NB4 (cell line): ENCODE measurements around the gene TIGD7.
A peak's percentile ranks its signal among the peaks of the same experiment; 100 is the strongest.

Experiments
- DNase-seq: peaks from one replicate; pipeline ENCODE4 v3.0.0; 2010; ENCODE audit warnings: low read depth
- H3K4me3 ChIP-seq: one replicate; pipeline ENCODE4 v1.5.1; 2011; ENCODE audit warnings: mild to moderate bottlenecking, low read depth, low read length, moderate library complexity
- MYC ChIP-seq: IDR thresholded peaks from 2 replicates; pipeline ENCODE4 v1.6.1; 2011; ENCODE audit warnings: low read depth, low read length
- POLR2A ChIP-seq: IDR thresholded peaks from 2 replicates; pipeline ENCODE4 v1.6.1; 2011; ENCODE audit warnings: mild to moderate bottlenecking; ENCODE audit not compliant: insufficient read length; ENCODE audit errors: extremely low read depth
- TF ChIP-seq, protein P1 (sequence below): IDR thresholded peaks from 2 replicates; pipeline ENCODE4 v1.6.1; 2011; ENCODE audit warnings: low read depth, low read length
- TF ChIP-seq, protein P2 (sequence below): IDR thresholded peaks from one replicate; pipeline ENCODE4 v1.5.1; 2012; ENCODE audit warnings: low read depth, low read length

Gene TIGD7

DNA sequence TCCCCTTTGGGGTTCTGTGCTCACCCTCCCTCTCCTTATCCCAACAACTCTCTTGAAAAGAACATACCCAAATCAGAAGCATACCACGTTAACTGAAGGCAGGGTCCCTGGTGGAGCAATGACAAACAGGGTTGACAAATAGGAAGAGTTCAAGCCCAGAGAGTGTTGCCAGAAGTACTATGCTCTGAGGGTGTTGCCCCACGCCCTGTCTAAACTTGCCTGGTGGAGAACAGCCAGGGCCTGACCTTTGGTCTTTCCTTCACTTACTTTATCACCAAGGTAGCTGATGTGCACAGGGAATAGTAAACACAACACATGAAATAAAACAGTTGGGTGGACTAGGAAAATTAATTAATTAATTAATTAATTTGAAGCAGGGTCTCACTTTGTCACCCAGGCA, 23.4 kb upstream of the TIGD7 start:
- TF ChIP-seq, protein P1, sequence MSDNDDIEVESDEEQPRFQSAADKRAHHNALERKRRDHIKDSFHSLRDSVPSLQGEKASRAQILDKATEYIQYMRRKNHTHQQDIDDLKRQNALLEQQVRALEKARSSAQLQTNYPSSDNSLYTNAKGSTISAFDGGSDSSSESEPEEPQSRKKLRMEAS = no peak
- TF ChIP-seq MYC (no peak), POLR2A (no peak)
- TF ChIP-seq, protein P2, sequence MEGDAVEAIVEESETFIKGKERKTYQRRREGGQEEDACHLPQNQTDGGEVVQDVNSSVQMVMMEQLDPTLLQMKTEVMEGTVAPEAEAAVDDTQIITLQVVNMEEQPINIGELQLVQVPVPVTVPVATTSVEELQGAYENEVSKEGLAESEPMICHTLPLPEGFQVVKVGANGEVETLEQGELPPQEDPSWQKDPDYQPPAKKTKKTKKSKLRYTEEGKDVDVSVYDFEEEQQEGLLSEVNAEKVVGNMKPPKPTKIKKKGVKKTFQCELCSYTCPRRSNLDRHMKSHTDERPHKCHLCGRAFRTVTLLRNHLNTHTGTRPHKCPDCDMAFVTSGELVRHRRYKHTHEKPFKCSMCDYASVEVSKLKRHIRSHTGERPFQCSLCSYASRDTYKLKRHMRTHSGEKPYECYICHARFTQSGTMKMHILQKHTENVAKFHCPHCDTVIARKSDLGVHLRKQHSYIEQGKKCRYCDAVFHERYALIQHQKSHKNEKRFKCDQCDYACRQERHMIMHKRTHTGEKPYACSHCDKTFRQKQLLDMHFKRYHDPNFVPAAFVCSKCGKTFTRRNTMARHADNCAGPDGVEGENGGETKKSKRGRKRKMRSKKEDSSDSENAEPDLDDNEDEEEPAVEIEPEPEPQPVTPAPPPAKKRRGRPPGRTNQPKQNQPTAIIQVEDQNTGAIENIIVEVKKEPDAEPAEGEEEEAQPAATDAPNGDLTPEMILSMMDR = no peak
- DNase-seq = no peak
- no peak overlapping the region for H3K4me3 ChIP-seq

DNA sequence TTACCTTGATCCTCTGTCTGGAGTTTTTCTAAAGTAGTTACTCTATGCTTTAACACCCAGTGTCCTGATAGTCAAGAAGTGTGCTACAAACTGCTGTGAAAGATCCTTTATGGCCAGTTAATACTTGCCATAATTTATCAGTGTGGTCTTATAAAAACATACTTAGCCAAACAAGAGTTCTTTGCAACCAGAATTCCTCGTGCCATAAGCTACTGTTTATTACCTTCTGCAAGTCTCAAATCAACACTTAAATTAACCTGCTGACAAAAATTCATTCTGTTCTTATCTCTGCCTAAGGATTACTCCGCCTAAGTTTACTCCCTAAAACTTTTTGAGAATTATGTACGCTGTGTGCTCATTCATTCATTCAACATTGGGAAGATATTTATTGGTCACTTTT, 22.9 kb upstream of the TIGD7 start:
- DNase-seq = no peak
- TF ChIP-seq, protein P2 = no peak
- TF ChIP-seq, protein P1 = no peak
- TF ChIP-seq MYC (no peak), POLR2A (no peak)
- no peak overlapping the region for H3K4me3 ChIP-seq

DNA sequence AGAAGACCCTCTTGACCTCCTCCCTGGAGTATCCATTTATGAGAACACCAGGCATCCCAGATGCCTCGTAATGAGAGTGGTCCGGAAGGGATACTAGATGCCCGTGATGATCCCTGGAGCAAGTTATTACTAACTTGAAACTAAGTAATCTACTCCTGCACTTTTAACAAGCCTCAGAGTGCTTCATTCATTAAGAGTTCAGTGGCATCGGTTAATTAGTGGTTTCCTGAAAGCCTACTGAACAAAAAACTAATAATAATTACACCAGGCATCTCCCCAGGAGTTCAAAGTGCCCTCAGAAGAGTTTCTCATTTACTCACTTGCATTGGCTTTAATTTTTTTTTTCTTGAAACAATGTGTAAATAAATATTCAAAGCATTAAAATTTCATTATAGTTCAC, 22.3 kb upstream of the TIGD7 start:
- no peak for DNase-seq
- no peak overlapping the region for H3K4me3 ChIP-seq
- TF ChIP-seq, protein P1 = no peak
- TF ChIP-seq POLR2A (no peak), MYC (no peak)
- TF ChIP-seq, protein P2 = no peak

DNA sequence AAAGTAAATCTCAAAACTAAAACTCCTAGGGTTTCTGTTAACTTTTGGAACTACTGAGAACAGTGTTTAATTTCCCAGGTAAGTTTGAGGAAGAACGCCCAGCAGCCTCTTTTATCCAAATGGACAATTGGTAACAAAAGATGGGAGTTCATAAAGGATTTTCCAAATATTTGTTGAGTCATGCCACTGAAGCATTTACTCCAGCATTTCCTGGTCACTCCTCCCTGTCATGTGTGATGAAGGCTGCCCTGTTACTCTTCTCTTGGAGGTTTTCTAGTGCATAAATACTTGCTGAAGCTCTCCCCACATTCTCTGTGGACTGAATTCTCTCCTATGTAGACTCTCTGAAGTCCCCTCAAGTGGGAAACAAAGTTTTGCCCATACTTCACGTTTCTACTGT, 16.6 kb upstream of the TIGD7 start:
- no peak for TF ChIP-seq MYC
- TF ChIP-seq POLR2A = no peak
- TF ChIP-seq, protein P2 = no peak
- TF ChIP-seq, protein P1 = no peak
- no peak for DNase-seq
- H3K4me3 ChIP-seq = no peak overlapping the region

DNA sequence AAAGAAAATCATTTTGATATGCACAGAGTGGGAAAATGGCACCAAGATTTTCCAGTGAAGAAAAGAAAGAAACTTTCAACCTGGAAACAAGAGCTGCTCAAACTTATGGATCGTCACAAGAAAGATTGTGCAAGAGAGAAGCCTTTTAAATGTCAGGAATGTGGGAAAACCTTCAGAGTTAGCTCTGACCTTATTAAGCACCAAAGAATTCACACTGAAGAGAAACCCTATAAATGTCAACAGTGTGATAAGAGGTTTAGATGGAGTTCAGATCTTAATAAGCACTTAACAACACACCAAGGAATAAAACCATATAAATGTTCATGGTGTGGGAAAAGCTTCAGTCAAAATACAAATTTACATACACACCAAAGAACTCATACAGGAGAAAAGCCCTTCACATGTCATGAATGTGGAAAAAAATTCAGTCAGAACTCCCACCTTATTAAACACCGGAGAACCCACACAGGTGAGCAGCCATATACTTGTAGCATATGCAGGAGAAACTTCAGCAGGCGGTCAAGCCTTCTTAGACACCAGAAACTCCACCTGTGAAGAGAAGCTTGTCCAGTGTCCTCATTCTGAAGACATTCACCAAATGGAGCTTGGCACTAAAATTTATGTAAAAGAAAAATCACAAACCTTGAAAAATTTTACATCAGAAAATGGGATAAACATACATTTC, 12.2 kb upstream of the TIGD7 start:
- DNase-seq = peak; percentile 10
- no peak overlapping the region for H3K4me3 ChIP-seq
- TF ChIP-seq MYC = no peak
- TF ChIP-seq, protein P1 = no peak

DNA sequence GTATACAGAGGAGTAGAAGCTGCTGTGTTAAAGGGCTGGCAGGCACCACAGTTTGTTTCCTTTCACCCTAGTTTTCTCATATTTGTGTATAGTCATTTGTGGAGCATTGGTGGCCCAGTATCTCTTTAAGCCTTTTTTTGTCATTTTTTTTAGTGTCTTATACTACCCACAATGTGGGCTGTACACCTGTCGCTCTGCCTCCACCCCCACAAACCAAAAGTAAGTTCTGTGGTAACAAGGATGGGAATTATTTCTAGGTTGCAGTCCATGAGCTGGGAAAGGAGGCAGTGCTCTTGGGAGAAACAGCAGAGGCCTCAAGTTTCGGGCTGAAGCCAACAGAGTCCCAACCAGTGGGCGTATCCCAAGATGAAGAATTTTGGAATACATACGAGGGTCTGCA, 6.3 kb upstream of the TIGD7 start:
- TF ChIP-seq, protein P2 = no peak
- TF ChIP-seq POLR2A (no peak), MYC (no peak)
- TF ChIP-seq, protein P1 = no peak
- no peak for DNase-seq
- H3K4me3 ChIP-seq = no peak overlapping the region
